RWPE1 (cell line): ENCODE measurements around the gene SNN.

ENCODE experiments used
- CTCF ChIA-PET: fragments of 350-600 bp; sonication (Branson Sonifier 250); formaldehyde crosslinking; extraction: SDS; loops from one replicate; lab custom pipeline; 2021; lab: Yijun Ruan, JAX
- POLR2A ChIA-PET: fragments of 400-600 bp; formaldehyde crosslinking; extraction: SDS; loops from one replicate; lab custom pipeline; 2020; ENCODE audit warnings: antibody characterized with exemption; ENCODE audit not compliant: low non-redundant PET; lab: Yijun Ruan, JAX
- DNase-seq: peaks from one replicate; pipeline ENCODE4 v3.0.0; 2012; ENCODE audit warnings: low spot score
- H3K27ac ChIP-seq: fragments of 450-650 bp; 2 replicates; pipeline ENCODE4 v1.5.1; 2017
- TF ChIP-seq, protein P1 (sequence below): fragments of 450-650 bp; conservative IDR thresholded peaks from 2 replicates; pipeline ENCODE4 v1.5.1; 2017; ENCODE audit warnings: low read depth, mild to moderate bottlenecking

SNN gene

DNA sequence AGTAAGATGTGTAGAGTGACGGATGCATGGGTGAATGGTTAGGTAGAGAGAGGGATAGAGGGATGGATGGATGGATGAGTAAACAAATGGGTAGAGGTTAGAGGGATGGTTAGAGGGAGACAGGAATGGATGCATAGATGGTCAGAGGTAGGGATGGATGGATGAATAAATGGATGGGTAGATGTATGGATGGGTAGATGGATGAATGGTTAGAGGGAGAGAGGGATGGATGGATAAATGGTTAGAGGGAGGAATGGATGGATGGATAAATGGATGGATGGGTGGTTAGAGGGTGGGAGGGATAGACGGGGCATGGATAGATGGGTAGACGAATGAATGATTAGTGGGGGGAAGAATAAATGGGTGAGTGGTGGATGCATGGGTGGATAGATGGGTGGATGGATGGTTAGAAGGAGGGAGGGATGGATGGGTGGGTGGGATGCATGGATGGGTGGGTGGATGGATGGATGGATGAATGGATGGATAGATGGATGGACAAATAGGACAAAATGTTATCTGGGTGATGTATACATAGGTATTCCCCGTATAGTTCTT is 29.2 kb upstream of the SNN start:
- H3K27ac ChIP-seq, result peak overlapping the region; percentile 97
- TF ChIP-seq, protein P1, sequence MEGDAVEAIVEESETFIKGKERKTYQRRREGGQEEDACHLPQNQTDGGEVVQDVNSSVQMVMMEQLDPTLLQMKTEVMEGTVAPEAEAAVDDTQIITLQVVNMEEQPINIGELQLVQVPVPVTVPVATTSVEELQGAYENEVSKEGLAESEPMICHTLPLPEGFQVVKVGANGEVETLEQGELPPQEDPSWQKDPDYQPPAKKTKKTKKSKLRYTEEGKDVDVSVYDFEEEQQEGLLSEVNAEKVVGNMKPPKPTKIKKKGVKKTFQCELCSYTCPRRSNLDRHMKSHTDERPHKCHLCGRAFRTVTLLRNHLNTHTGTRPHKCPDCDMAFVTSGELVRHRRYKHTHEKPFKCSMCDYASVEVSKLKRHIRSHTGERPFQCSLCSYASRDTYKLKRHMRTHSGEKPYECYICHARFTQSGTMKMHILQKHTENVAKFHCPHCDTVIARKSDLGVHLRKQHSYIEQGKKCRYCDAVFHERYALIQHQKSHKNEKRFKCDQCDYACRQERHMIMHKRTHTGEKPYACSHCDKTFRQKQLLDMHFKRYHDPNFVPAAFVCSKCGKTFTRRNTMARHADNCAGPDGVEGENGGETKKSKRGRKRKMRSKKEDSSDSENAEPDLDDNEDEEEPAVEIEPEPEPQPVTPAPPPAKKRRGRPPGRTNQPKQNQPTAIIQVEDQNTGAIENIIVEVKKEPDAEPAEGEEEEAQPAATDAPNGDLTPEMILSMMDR, result no peak
- CTCF ChIA-PET, result interaction anchor here (1.2 kb wide), 1 partner anchor 243 kb away, joined by 3 read pairs; no protein-coding TSS in a partner anchor
- POLR2A ChIA-PET, result interaction anchor here (1.3 kb wide), 1 partner anchor 52 kb away, joined by 4 read pairs; the partner anchor contains the start of gene LITAF
- DNase-seq, result no peak

DNA sequence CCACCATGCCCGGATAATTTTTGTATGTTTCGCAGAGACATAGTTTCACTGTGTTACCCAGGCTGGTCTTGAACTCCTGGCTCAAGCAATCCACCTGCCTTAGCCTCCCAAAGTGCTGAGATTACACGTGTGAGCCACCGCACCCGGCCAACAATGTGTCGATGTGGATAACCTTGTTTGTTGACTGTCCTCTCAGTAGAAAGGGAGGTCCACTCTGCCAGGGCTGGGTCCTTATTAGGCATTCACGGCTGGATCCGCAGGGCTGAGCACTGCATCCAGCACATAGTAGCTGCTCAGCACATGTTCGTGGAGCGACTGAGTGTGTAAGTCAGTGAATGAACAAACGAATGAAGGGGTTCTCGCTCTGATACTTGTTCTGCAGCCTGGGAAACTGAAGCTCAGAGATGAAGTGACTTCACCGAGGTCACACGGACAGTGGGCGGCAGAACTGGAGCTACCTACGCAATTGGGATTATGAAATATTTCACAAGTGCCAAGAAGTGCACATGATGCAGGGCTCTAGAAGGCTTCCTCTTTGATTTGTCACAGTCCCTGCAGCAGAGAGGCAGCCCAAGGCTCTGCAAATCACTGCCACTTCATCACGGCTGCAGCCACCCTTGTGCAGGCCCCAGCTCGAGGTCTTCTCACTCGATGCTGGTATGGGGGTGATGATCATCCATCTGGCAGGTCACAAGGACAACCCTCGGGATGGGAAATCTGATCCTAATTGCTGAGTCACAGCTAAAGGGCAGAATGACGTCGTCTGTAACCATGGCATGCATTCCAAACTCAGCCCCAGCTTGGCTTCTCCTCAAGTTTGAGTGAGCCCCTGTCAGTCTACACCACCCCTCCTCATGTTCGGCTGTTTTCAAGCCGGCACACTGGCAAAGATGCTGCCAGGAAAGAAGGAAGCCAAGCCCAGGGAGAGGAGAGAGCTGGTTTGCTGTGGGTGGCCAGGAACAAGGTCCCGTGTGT is 28.0 kb upstream of the SNN start:
- TF ChIP-seq, protein P1, result no peak
- ChIA-PET CTCF (interaction anchor here (0.5 to 1.0 kb wide), 8 partner anchors 14 to 328 kb away, joined by 3 read pairs; no protein-coding TSS in a partner anchor), POLR2A (interaction anchor here (0.6 to 1.3 kb wide), 8 partner anchors 12 to 57 kb away, joined by 3 to 7 read pairs (median 4); partner anchors contain the start of gene LITAF)
- DNase-seq, result peak; percentile 92
- peak overlapping the region; percentile 97 for H3K27ac ChIP-seq

DNA sequence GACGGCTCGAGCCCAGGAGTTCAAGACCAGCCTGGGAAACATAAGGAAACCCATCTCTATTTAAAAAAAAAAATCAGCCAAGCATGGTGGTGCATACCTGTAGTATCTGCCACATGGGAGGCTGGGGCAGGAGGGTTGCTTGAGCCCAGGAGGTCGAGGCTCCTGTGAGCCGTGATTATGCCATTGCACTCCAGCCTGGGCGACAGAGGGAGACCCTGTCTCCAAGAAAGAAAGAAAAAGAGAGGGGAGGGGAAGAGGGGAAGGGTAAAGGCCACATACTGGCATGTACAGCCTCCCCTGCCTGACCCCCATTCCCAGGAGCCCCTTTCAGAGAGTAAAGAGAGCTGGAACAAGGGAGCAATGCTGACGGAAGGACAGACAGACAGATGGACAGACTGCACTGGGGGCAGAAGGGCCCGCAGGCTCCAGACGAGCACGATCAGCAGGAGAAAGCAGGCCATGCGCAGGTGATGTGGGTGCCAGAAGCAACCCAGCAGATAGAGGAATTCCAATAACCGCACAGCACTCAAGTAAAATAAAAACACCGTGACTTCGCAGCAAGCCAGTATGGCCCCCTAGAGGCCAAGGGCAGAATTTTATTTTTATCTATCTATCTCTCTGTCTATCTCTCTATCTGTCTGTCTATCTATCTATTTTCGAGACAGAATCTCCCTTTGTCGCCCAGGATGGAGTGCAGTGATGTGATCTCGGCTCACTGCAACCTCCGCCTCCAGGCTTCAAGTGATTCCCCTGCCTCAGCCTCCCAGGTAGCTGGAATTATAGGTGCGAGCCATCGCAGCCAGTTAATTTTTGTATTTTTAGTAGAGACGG is 27.1 kb upstream of the SNN start:
- peak overlapping the region; percentile 97 for H3K27ac ChIP-seq
- ChIA-PET CTCF (interaction anchor here (0.5 to 1.0 kb wide), 8 partner anchors 18 to 238 kb away, joined by 3 to 5 read pairs (median 3); no protein-coding TSS in a partner anchor), POLR2A (interaction anchor here (0.6 to 1.3 kb wide), 4 partner anchors 18 to 58 kb away, joined by 3 to 7 read pairs (median 4); no protein-coding TSS in a partner anchor)
- peak; percentile 56 for DNase-seq
- TF ChIP-seq, protein P1, result peak; percentile 74

DNA sequence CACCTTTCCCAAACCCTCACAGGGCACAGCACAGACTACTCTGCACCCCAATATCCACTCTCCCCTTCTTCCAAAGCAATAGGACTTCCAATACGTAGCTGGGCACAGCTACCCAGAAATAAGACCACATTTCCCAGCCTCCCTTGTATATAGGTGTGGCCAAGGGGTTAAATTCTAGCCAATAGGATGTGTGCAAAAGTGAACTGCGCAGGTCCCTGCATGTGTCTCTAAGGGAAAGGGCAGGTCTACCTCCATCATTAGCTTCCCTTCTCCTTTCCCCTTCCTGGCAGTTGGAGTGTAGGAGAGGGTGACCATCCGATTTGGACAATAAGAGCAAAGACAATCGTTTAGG is 25.5 kb upstream of the SNN start:
- ChIA-PET POLR2A (no interaction called here), CTCF (interaction anchor here (0.7 to 1.0 kb wide), 2 partner anchors 47 to 236 kb away, joined by 3 to 5 read pairs; no protein-coding TSS in a partner anchor)
- no peak for DNase-seq
- TF ChIP-seq, protein P1, result no peak
- H3K27ac ChIP-seq, result 0 out of 2 replicates have a peak overlapping the region, but pooled peaks have one; percentile 97

DNA sequence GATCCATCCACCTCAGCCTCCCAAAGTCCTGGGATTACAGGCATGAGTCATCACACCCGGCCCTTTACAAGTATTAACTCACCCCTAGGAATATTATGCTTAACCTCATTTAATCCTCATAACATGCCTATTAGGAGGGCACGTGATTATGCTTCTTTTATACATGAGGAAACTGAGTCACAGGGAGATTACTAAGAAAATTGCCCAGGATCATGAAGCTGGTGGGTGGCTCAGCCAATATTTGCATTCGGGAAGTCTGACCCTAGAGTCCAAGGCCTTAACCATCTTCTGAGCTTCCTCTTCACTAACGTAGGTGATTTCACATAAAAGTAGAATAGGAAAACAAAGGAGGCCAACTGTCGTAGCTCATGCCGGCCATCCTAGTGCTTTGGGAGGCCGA is 19.0 kb upstream of the SNN start:
- no peak overlapping the region for H3K27ac ChIP-seq
- POLR2A ChIA-PET, result no interaction called here
- CTCF ChIA-PET, result interaction anchor here (0.7 kb wide), 2 partner anchors 14 to 70 kb away, joined by 3 to 5 read pairs; no protein-coding TSS in a partner anchor
- TF ChIP-seq, protein P1, result no peak
- no peak for DNase-seq
